NCI-H2171 (cell line): ENCODE results near the gene ATP8A2.
"Not testable (repeated sequence)": the region's sequence is repeated elsewhere in the genome, so short reads cannot be mapped to it uniquely, and the experiment has no call there.

Source experiments
- DNase-seq: peaks from one replicate; lab custom pipeline; 2025; lab: John Stamatoyannopoulos, UW

The ATP8A2 gene

DNA sequence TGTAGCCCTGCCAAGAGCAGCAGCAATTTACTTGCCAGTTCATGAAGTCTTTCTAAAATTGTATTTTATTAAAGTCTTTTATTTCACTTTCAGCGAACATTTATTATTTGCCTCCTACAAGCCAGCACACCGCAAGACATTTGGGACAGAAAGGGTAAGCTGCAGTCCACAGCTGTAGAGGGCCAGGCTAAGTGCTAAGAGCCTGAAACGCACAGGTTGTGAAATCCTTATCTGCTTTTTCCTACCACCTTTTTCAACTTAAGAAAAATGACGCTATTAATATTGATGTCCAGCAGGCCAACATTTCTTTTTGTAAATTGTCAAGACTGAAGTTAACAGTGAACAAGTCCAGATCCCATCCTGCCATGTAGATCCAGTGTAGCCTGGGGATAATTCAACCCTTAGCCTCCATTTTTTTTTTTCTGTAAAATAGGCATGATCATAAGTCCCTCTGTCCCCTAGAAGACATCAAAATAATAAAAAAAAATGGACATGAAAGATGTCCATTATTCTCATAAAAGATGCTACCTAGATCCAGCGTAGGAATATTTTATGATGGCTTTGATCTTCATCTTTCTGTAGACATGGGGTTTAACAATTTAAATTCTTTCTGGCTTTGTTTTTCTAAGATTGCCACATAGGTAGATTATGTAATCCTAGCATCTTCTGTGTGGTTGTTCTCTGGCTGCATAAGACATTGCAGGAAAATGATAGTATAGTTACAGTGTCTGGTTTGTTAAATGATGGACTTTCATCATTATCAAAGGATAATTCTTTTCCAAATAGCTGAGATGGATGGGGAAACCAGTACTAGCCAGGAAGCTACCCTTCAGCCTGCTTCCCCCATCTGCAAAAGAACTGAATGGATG is 551.7 kb downstream of the ATP8A2 start:
- DNase-seq = no peak

- DNase-seq = no peak
These were observed 555.6 kb downstream of the ATP8A2 start for GRCh38 chr13:25927363-25927762.

DNA sequence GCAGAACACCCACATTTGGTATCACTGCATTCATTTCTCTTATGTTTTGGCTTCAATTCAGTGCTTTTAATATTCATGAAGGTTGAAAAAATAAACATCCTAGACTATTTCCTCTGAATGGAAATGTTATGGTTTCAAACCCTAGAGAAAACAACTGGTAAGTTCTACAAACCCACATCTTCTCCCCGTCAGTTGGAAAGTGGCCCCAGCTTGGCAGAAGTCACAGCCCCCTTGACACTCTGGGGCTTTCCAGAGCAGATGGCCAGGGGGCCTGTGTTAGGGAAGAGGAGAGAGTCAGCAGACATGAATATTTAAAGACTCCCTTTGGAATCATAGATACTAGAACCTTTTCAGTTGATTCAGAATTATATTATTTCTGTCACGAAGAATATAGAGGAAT is 556.2 kb downstream of the ATP8A2 start:
- peak; percentile 20 for DNase-seq

DNA sequence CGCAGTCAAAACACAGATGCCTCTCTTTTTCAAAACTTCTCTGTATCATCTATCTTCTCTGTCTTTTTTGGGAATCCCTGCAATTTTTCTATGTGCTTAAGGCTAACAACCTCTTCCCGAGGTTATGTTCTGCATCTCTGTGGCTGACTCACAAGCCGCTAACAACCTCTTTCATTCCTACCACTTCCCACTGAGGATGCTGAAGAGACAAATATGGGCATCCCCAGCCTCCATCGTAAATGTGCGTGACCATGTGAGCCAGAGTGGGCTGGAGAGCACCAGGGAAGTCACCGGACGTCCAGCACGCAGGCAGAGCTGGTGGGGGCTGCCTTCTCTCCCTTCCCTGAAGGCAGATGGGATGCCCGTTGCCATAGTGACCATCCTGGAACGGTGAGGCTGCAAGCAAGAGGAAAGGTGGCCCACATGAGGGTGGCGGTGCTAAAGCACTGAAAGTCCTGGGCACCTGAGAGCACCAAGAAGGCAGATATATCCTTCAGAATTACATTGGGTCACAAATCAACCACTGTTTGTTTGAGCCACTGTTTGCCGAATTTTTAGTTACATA is 557.2 kb downstream of the ATP8A2 start:
- no peak for DNase-seq

- no peak for DNase-seq
These were observed 558.0 kb downstream of the ATP8A2 start for GRCh38 chr13:25929816-25930215.

- DNase-seq = no peak
These were observed 558.9 kb downstream of the ATP8A2 start for GRCh38 chr13:25930653-25931052.

DNA sequence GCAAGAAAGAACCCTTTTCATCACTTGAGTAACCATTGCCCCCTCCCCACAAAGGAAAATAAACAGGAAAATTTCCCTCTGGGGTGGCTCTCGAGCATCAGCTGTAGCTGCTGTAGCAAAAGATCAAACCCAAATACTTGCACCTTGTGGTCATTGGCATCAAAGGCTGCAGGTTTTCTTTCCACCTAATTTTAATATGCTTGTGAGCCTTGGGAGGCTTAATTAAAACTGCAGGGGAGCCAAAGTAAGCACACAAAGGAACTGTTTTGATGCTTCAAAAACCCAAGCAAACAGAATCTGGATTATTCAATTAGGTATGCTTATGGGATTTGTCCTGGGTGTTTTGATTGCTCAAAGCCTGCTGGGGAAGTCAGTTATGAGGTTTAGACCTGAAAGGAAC is 560.6 kb downstream of the ATP8A2 start:
- DNase-seq = no peak

DNA sequence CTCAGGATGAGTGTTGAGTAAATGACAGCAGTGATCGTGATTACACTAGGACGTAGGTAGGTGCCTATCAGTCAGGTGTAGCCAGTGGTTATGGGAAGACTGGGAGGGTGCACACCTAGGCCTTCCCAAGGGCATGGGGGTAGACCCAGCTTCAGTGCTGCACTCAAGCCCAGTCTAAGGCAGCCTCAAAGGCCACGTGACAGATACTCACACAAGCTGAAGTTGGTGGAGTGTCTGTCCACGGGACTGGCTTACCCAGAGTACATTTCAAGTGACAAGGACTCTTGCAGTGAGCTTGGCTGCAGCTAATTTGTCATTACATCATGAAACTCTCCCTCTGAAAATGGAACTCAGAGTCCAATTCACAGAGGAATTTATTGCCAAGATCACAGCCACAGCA is 561.7 kb downstream of the ATP8A2 start:
- no peak for DNase-seq

- no peak for DNase-seq
These were observed 562.4 kb downstream of the ATP8A2 start for GRCh38 chr13:25934127-25934526.

- no peak for DNase-seq
These were observed 568.4 kb downstream of the ATP8A2 start for GRCh38 chr13:25939961-25940687.

DNA sequence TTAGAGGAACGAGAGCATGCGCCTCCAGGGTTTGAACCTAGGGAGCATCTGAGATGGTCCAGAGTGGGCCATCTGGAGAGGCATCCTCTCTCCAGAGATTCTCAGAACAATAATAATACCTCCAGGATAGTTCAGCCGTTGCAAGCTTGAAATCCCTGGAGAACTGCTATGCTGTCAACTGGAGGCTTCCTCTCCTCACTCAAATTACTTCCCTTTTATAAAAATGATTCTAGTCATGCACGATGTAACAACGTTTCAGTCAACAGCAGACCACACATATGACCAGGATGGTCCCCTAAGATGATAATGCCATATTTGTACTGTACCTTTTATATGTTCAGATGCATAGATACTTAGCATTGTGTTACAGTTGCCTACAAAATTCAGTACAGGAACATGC is 571.3 kb downstream of the ATP8A2 start:
- DNase-seq = no peak

DNA sequence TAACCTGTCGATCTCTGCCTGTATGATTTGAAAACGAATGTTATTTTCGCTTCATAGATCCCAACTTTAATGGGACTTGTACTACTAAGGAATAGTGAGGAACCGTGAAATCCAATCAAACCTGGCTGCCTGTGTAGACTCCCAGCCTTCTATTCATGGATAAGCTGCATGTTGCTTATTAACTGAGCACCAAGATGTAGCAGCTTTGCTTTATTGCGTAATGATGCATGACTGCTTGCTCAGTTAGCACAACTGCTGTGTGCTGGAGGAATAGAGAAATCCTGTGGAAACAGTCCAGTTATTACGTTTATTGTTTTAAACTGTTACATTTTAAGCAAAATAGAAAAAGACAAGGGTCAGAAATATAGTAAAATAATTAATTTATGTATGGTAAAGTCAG is 571.9 kb downstream of the ATP8A2 start:
- no peak for DNase-seq

DNA sequence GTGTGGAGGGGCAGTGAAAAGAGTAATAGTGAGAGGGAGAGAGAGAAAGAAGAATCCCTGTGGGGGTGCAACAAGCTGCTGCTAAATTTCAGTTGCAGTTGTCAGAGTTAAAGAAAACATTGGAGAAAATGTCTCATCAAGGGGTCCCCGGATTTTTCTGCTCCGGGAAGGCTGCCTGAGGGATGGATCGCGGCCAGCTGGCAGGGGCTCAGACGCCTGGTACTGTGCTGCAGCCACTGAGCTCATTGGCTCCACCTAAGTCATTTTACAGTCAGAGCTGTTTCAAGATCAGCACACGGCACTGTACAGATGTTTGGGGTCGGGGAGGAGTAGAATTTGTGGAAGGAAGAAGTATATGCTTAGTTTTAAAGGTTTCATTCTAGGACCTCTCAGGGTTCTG is 573.8 kb downstream of the ATP8A2 start:
- no peak for DNase-seq

GRCh38 chr13:25946321-25946720 is 574.5 kb downstream of the ATP8A2 start:
- no peak for DNase-seq

- no peak for DNase-seq
These were observed 577.1 kb downstream of the ATP8A2 start for GRCh38 chr13:25948910-25949309.

GRCh38 chr13:25951831-25952230 is 580.1 kb downstream of the ATP8A2 start:
- no peak for DNase-seq

DNA sequence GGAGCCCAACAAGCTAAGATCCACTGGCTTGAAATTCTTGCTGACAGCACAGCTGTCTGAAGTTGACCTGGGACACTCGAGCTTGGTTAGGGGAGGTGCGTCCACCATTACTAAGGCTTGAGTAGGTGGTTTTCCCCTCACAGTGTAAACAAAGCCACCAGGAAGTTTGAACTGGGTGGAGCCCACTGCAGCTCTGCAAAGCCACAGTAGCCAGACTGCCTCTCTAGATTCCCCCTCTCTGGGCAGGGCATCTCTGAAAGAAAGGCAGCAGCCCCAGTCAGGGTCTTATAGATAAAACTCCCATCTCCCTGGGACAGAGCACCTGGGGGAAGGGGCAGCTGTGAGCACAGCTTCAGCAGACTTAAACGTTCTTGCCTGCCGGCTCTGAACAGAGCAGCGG is 582.3 kb downstream of the ATP8A2 start:
- DNase-seq = not testable (repeated sequence)

- DNase-seq = not testable (repeated sequence)
These were observed 583.2 kb downstream of the ATP8A2 start for GRCh38 chr13:25954943-25955342.

DNA sequence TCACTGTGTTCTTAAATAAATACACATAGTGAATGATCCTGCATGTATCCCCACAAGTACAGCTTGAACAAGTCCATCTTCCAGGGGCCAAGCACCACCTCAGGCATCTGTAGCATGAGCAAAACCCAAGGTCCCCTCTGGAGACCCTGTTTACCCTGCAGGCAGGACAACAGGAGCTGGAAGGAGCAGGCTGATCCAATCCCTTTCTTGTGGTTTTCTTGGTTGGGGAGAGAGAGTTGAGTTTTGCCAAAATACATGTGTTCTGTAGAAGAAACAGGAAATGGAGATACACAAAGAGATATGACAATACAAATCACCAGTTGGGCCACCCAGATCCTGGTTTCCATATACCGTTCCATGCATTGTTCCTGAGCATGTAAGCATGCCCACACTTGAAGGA is 587.2 kb downstream of the ATP8A2 start:
- no peak for DNase-seq

GRCh38 chr13:25961294-25961693 is 589.5 kb downstream of the ATP8A2 start:
- no peak for DNase-seq

GRCh38 chr13:25963674-25964073 is 591.9 kb downstream of the ATP8A2 start:
- DNase-seq = no peak

- DNase-seq = no peak
These were observed 593.8 kb downstream of the ATP8A2 start for GRCh38 chr13:25965596-25965995.

- no peak for DNase-seq
These were observed 594.3 kb downstream of the ATP8A2 start for GRCh38 chr13:25966086-25966485.
